DND-41 (cell line): ENCODE measurements around the gene CTDSPL2.

Source experiments
- ATAC-seq: fragments of 200-7000 bp; cut with Tn5 transposase; 3 replicates; pipeline ENCODE4 v1.9.1; 2021; ENCODE audit warnings: low read depth; ENCODE audit not compliant: insufficient read depth
- DNase-seq: peaks from one replicate; pipeline ENCODE4 v3.0.0-alpha.2; 2020
- H2AFZ ChIP-seq: 2 replicates; pipeline ENCODE4 v1.6.0; 2012; ENCODE audit warnings: low read depth, low read length
- H3K27ac ChIP-seq: 2 replicates; pipeline ENCODE4 v1.5.1; 2012; ENCODE audit warnings: low read length, inconsistent platforms
- H3K27me3 ChIP-seq: fragments of 200-600 bp; sonication (generic); 2 replicates; pipeline ENCODE4 v1.6.0; 2012; ENCODE audit warnings: low read length, mild to moderate bottlenecking, inconsistent platforms; ENCODE audit not compliant: insufficient read depth, poor library complexity
- H3K36me3 ChIP-seq: 2 replicates; pipeline ENCODE4 v1.5.1; 2012; ENCODE audit warnings: low read length, inconsistent platforms; ENCODE audit not compliant: insufficient read depth
- H3K4me1 ChIP-seq: 2 replicates; pipeline ENCODE4 v1.5.1; 2012; ENCODE audit warnings: mild to moderate bottlenecking, low read length; ENCODE audit not compliant: insufficient read depth
- H3K4me2 ChIP-seq: 2 replicates; pipeline ENCODE4 v1.6.0; 2012; ENCODE audit warnings: mild to moderate bottlenecking, moderate library complexity, low read length, inconsistent platforms; ENCODE audit not compliant: insufficient read depth
- H3K4me3 ChIP-seq, 2 experiments: fragments of 200-600 bp in 1 of 2; shearing (Covaris generic) in 1 of 2; 2 replicates each; pipeline ENCODE4 v1.5.1; 2012 to 2016; ENCODE audit warnings: inconsistent platforms in 2 of 2, low read length in 2 of 2, mild to moderate bottlenecking in 2 of 2, low read depth in 1 of 2, moderate library complexity in 1 of 2
- H3K79me2 ChIP-seq: 2 replicates; pipeline ENCODE4 v1.6.0; 2012; ENCODE audit warnings: low read length, inconsistent platforms; ENCODE audit not compliant: insufficient read depth
- H3K9ac ChIP-seq: 2 replicates; pipeline ENCODE4 v1.6.0; 2012; ENCODE audit warnings: low read depth, mild to moderate bottlenecking, inconsistent platforms, low read length, moderate library complexity
- H3K9me3 ChIP-seq: 2 replicates; pipeline ENCODE4 v1.5.1; 2012; ENCODE audit warnings: low read length, moderate library complexity, mild to moderate bottlenecking, inconsistent platforms; ENCODE audit not compliant: insufficient read depth, severe bottlenecking
- H4K20me1 ChIP-seq: 2 replicates; pipeline ENCODE4 v1.6.0; 2012; ENCODE audit warnings: low read length; ENCODE audit not compliant: insufficient read depth
- CTCF ChIP-seq: IDR thresholded peaks from 2 replicates; pipeline ENCODE4 v1.5.1; 2012; ENCODE audit warnings: borderline replicate concordance, low read length, moderate library complexity, mild to moderate bottlenecking; ENCODE audit not compliant: poor library complexity, severe bottlenecking; ENCODE audit errors: extremely low read depth
- EZH2 ChIP-seq: IDR thresholded peaks from 3 replicates; pipeline ENCODE4 v1.6.1; 2012; ENCODE audit warnings: borderline replicate concordance, low read depth, mild to moderate bottlenecking, moderate library complexity, low read length, inconsistent platforms; ENCODE audit not compliant: severe bottlenecking

Gene CTDSPL2

GRCh38 chr15:44519537-44519936 is 92.1 kb downstream of the CTDSPL2 start:
- no peak overlapping the region for H3K4me2 ChIP-seq
- no peaks in the 10 kb centered on the region for H3K4me1 ChIP-seq
- H3K36me3 ChIP-seq: peaks cover 69% of the 10 kb centered on the region
- no peak overlapping the region for H3K27ac ChIP-seq
- no peaks in the 10 kb centered on the region for H3K27me3 ChIP-seq
- no peak overlapping the region for H2AFZ ChIP-seq
- no peak for DNase-seq
- no peaks in the 10 kb centered on the region for H3K79me2 ChIP-seq
- no peaks in the 10 kb centered on the region for H4K20me1 ChIP-seq
- no peaks in the 10 kb centered on the region for H3K9me3 ChIP-seq
- TF ChIP-seq EZH2 (no peak), CTCF (no peak)
- H3K9ac ChIP-seq: no peak overlapping the region
- no peak for ATAC-seq
- no peak overlapping the region for H3K4me3 ChIP-seq

DNA sequence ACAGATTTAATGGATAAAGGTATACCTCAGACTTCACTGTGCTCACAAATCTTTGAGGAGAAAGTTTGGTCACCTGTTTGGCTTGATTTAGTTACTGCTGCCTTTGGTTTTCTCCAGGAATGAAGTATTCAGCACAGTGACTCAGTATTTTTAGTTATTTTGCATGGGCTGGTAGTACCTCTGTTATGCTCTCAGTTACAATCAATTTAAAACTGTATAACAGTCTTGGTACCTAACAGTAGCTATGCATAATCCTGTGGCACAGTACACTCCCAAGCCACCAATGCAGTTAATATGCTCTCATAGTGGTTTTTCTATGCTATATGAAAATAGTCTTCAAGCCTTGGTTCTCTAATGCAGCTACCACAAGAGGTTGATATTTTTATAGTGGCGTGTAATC is 97.6 kb downstream of the CTDSPL2 start:
- H3K9ac ChIP-seq: no peak overlapping the region
- no peak overlapping the region for H3K27ac ChIP-seq
- H3K27me3 ChIP-seq: no peaks in the 10 kb centered on the region
- no peak overlapping the region for H3K4me2 ChIP-seq
- H3K36me3 ChIP-seq: peaks cover 60% of the 10 kb centered on the region
- ATAC-seq: no peak
- H2AFZ ChIP-seq: no peak overlapping the region
- DNase-seq: no peak
- H3K9me3 ChIP-seq: no peaks in the 10 kb centered on the region
- H3K4me3 ChIP-seq: no peak overlapping the region
- H3K79me2 ChIP-seq: no peaks in the 10 kb centered on the region
- TF ChIP-seq CTCF (no peak), EZH2 (no peak)
- H3K4me1 ChIP-seq: no peaks in the 10 kb centered on the region
- no peaks in the 10 kb centered on the region for H4K20me1 ChIP-seq

DNA sequence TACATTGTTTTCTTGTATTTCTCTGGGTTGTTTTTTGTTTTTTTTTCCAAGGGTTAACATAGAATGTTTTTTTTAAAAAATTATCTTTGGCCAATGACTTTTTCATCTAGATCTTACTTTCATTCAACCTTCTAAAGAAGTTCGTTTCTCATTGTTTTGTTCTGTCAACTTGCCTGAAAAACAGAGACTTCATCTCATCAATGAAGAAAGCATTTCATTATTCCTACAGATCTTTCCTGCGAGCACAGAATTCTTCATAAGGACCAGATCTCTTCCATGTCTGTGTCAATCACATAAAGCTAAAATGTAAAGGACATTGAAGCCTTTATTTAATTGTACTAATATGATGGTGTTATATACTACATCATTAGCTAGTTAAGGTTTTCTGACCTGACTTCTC is 99.8 kb downstream of the CTDSPL2 start:
- TF ChIP-seq EZH2: no peak
- no peak for TF ChIP-seq CTCF
- Histone ChIP-seq H3K36me3 (peaks cover 42% of the 10 kb centered on the region), H3K9ac (no peak overlapping the region), H3K9me3 (no peaks in the 10 kb centered on the region), H3K79me2 (no peaks in the 10 kb centered on the region), H4K20me1 (no peaks in the 10 kb centered on the region), H3K4me1 (no peaks in the 10 kb centered on the region), H3K27me3 (no peaks in the 10 kb centered on the region), H3K4me3 (no peak overlapping the region), H3K27ac (no peak overlapping the region), H3K4me2 (no peak overlapping the region), H2AFZ (no peak overlapping the region)
- no peak for DNase-seq
- no peak for ATAC-seq
